Measurements from ENCODE around the gene TMPRSS6.

- no peak for TF ChIP-seq CTCF (IDR thresholded peaks at IDR 0.05; ENCODE audit: insufficient read depth, low read length, poor library complexity, severe bottlenecking)
- TF ChIP-seq EZH2phosphoT487 (conservative IDR thresholded peaks at IDR 0.05; ENCODE audit: low read length): no peak
Observed at GRCh38 chr22:37033605-37034430, 75.7 kb downstream of the TMPRSS6 start.

Data from SU-DHL-6 (cell line).